ENCODE results near the gene MTNR1B.

Gene MTNR1B

GRCh38 chr11:92978271-92979111, 9.0 kb downstream of the MTNR1B start:
- peak; percentile 75 for DNase-seq (ENCODE audit: low spot score)

DNA sequence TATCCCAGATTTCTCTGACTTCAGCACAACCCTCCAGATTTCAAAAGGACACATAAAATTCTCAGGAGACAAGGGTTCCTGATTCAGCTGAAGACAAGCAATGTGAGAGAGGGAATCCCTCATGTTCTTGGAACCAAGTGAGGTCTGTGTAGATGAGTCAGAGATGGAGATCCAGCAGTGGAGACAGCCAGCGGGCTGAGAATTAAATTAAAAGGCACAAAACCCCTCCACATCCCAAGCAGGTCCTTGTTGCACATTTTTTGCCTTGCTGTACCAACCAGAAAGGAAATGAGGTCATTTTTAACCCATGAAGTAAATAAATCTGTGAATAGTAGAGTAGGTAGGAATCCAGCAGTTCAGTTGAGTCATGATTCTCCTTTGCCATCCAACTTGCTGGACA, 9.7 kb downstream of the MTNR1B start:
- DNase-seq (ENCODE audit: low spot score), result no peak

DNA sequence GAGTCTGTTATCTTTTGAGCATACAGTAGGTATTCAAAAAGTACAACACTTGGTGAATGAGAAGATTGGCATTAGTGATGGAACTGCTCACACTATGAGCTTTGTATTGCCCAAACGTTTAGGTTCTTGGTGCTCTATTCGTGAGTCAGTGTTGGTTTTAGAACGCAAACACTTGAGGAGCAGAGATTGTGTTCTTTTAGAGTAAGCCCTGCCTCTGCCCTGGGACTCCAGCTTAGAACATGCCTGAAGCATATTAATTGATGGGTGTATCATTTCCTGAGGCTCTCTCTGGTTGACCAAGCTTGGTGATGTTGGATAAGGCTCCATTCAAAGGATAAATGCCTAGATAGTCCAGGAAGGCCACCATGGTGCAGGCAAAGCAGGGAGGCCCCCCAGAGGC, 10.9 kb downstream of the MTNR1B start:
- no peak for DNase-seq (ENCODE audit: low spot score)

GRCh38 chr11:92981508-92982043, 12.1 kb downstream of the MTNR1B start:
- no peak for DNase-seq (ENCODE audit: low spot score)

GRCh38 chr11:92986585-92986984, 17.1 kb downstream of the MTNR1B start:
- no peak for DNase-seq (ENCODE audit: low spot score)

- no peak for DNase-seq (ENCODE audit: low spot score)
Measured at GRCh38 chr11:92993004-92993403, 23.6 kb downstream of the MTNR1B start.

- no peak for DNase-seq (ENCODE audit: low spot score)
Measured at GRCh38 chr11:93000511-93001476, 31.3 kb downstream of the MTNR1B start.

DNA sequence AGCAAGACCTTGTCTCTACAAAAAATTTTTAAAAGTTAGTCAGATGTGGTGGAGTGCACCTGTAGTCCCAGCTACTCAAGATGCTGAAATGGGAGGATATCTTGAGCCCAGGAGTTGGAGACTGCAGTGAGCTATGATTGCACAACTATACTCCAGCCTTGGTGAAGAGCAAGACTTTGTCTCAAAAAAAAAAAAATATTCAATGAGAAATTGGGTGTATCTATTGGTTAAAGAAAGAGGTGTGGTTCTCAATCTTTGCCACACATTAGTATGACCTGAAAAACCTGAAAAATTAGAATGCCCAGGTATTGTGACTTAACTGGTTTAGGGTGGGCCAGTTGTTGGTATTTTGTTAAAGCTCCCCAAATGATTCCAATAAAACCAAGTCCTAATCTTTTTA, 32.4 kb downstream of the MTNR1B start:
- no peak for DNase-seq (ENCODE audit: low spot score)

DNA sequence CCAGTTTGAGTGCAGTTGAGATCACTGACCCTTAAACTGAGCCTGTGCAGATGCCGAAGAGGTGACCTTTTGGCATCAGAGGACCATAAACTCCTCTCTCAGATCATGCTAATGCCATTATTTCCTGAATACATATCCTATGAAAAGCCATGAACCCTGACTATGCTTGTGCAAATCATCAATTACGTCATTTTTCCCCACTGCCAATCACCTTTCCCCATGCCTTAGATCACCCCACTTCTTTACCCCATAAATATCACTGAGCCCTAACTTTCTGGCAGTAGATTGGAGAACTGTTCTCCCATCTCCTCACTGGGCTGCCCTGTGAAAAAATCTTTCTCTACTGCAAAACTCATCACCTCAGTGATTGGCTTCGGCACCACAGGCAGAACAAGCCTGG, 32.9 kb downstream of the MTNR1B start:
- no peak for DNase-seq (ENCODE audit: low spot score)

- no peak for DNase-seq (ENCODE audit: low spot score)
Measured at GRCh38 chr11:93005239-93005638, 35.8 kb downstream of the MTNR1B start.

GRCh38 chr11:93013646-93014045, 44.2 kb downstream of the MTNR1B start:
- no peak for DNase-seq (ENCODE audit: low spot score)

GRCh38 chr11:93016595-93016994, 47.1 kb downstream of the MTNR1B start:
- DNase-seq (ENCODE audit: low spot score), result no peak

DNA sequence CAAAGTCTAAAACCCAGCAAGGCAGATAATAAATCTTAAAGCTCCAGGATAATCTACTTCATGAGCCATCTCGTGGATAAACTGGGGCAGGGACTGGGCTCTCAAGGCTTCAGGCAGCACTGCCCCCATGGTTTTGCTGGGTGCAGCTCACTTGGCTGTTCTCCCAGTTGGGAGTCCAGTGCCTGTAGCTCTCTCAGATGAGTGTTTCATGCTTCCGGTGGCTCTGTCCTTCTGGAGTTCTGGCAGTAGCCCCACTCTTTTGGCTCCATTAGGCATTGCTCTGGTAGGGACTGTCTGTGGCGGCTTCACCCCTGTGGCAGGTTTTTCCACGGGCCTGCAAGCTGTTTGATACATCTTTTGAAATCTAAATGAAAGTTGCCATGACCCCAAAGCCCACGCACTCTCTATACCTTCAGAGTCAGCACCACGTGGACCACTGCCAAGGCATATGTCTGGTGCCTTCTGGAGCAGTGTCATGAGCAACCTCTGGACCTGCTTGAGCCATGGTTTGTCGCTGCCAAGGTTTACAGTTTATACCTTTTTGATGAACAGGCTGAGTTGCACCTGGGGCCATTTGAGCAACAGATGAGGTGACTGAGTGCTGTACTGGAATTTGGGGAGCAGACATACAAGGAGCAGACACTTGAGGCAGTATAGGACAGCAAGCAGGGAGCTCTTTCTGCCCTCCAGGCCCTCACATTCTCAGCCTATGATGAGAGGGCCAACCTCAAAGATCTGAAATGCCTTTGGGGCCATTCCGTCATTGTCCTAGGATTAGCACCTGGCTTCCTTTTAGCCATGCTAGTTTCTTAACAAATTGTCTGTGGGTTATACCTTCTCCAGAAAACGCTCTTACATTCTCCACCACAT, 48.6 kb downstream of the MTNR1B start:
- DNase-seq (ENCODE audit: low spot score), result no peak

DNA sequence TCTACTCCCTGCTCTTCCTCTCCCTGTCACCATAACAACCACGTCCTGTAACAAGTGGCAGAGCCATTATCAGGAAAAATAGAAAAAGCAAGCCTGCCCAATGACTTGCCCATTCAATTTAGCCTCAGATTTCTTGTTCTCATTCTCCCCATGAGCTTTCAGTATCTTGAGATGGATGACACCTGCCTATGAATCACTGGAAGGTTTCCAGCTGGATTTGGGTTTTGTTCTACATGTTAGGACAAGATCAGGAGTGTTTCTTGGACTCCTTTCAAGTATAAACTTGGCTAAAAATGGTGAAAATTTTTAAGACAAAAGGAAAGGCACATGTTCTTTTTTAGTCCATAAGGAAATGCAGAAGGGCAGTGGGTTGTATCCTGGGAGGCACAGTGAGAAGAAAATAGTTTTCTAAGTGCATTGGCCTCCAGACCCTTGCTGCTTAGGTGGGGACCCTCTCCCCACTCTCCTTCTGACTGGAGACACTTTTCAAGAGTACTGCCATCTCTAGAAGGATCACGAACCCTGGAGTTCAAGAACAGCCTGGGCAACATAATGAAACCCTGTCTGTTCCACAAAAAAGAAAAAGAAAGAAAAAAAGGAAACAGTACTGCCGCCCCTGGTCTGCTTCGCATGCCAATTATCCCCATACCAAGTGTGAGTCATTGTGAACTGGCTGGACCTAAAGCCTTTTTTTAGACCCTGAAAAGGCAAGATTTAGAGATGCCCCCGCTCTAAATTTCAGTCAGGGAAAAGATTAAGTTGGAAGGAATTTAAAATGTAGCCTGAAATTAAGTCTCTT, 51.0 kb downstream of the MTNR1B start:
- no peak for DNase-seq (ENCODE audit: low spot score)

DNA sequence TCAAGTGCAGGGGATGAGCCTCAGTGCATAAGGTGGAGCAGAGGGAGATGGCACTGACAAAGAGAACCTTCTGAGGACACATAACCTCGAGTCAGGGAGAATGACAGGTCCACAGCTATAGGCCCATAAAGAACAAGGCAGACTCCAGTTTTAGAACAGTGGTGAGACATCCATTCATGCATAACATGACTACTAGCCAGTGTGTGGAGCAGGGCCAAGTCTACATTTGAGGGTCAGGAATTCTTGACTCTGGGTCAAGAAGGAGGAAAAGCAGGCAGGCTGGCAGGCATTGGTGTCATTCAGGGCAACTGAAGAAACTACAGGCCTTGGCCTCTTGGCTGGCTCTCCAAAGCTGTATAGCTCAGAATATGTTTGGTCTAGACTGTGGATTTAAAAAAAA, 54.9 kb downstream of the MTNR1B start:
- no peak for DNase-seq (ENCODE audit: low spot score)

DNA sequence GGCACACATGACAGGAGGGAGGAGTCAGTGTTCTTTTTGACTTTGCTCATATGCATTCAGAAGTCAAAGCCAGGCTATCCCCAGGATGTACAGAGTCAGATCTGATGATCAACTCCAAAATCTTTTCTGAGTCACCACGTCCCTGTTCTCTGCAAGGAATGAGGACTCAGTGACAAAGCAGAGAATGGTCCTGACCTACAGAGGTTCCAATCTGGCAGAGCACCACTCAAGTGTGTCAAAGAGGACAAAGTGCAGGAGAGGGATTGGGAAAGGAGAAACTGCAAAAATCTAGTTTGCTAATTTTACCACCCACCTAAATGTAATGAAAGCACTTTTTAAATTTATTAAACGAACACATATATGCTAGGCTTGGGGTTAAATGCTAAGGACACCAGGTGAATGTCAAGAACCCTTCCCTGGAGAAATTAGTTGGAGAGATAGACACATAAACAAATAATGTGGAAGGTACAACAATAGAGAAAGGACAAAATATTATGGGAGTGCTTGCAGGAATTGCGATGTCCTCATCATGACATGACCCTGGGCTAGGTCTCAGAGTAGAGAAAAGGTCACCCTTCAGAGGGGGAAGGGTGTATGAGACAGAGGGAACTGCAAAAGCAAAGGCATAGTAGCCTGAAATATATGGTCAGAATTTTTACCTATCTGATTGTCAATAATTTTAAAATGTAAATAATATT, 56.3 kb downstream of the MTNR1B start:
- DNase-seq (ENCODE audit: low spot score), result no peak

DNA sequence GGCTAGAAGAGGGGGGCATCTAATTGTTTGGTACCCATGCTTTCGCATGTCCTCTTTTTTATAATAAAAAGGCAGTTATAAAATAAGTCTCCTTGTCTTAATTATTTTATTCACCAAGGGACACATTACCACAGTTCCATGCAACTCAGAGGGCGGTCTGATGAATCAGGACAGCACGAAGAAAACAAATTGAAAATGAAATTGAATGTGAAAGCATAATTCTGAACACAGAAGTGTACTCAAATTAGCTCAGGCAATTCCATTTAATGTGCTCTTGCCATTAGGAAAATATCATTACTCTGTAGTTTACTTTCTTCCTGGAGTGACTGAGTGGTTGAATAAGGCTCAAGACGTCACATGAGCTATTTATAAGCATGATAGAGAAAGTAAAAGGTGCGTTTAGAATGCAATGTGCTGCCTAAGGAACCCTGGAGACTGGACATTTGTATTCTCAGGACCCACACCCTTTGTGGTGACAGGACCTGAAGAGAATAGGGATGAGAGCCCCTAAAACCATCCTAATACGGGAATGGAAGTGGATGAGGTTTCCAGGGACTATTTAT, 59.6 kb downstream of the MTNR1B start:
- no peak for DNase-seq (ENCODE audit: low spot score)

DNA sequence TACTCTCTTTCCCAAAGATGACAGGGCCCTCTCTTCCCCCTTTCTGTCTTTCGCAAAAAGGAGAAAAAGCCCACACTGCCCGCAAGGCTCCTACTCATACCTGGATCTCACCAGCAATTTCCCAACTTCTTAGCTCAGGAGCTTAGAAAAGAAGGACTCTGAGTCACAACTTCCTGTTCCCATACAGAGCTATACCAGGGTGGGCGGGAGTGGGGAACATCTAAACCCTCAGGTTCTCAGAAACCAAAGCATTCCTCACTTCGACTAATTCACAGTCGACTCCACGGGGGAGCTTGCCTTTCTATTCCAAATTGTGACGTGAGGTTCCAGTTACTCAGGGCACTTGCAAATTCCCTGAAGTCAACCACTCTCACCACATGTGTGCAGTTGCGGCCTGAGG, 61.9 kb downstream of the MTNR1B start:
- DNase-seq (ENCODE audit: low spot score), result no peak

Measured in D341Med (cell line).